ENCODE measurements around the gene ARG1.

GRCh38 chr6:131615275-131615674 lies 42.2 kb downstream of the ARG1 start:
- TF ChIP-seq CTCF (conservative IDR thresholded peaks at IDR 0.05) (no peak), ZFX (IDR thresholded peaks at IDR 0.05) (no peak)
